Kidney (tissue), 14 donors: Measurements from ENCODE around the gene CISD1. TPM values are rescaled to one million over a fixed set of nuclear protein-coding genes. Genes with fewer than 3 reads are reported as not detected.
"Not testable (repeated sequence)": the region's sequence is repeated elsewhere in the genome, so short reads cannot be mapped to it uniquely, and the experiment has no call there.

Experiments
- DNase-seq, 5 donors: peaks; one replicate each; pipeline ENCODE4 v3.0.0-alpha.2; 2013 to 2020
- FAIRE-seq: peaks from 2 replicates; lab custom pipeline; 2012; peaks lifted over from hg19 to GRCh38; lab: Jason Lieb, UNC
- H3K27ac ChIP-seq, 2 donors: one replicate each; pipeline ENCODE4 v1.7.0; 2013; ENCODE audit warnings: low read depth in 2 of 2, low read length in 2 of 2, inconsistent platforms in 1 of 2
- H3K27me3 ChIP-seq: one replicate; pipeline ENCODE4 v1.7.1; 2013; ENCODE audit warnings: low read length, inconsistent platforms; ENCODE audit not compliant: control insufficient read depth, insufficient read depth
- H3K36me3 ChIP-seq, 3 donors: one replicate each; pipeline versions ENCODE4 v1.7.0 to v1.7.1; 2013; ENCODE audit warnings: low read length in 3 of 3, control low read depth in 1 of 3, inconsistent platforms in 1 of 3; ENCODE audit not compliant: insufficient read depth in 3 of 3, control insufficient read depth in 2 of 3
- H3K4me1 ChIP-seq, 3 donors: one replicate each; pipeline versions ENCODE4 v1.7.0 to v1.7.1; 2013; ENCODE audit warnings: low read length in 3 of 3, inconsistent platforms in 1 of 3, low read depth in 1 of 3; ENCODE audit not compliant: control insufficient read depth in 2 of 3, insufficient read depth in 2 of 3
- H3K4me3 ChIP-seq, 3 donors: one replicate each; pipeline versions ENCODE4 v1.7.0 to v1.8.1; 2013; ENCODE audit warnings: low read length in 3 of 3, control low read depth in 1 of 3, inconsistent platforms in 1 of 3
- H3K9ac ChIP-seq, 3 donors: one replicate each; pipeline versions ENCODE4 v1.7.0 to v1.7.1; 2013; ENCODE audit warnings: low read length in 3 of 3, control low read depth in 1 of 3, inconsistent platforms in 1 of 3
- H3K9me3 ChIP-seq, 3 donors: one replicate each; pipeline versions ENCODE4 v1.7.0 to v1.7.1; 2013; ENCODE audit warnings: low read length in 3 of 3, control low read depth in 1 of 3, inconsistent platforms in 1 of 3; ENCODE audit not compliant: control insufficient read depth in 2 of 3, insufficient read depth in 1 of 3
- intact Hi-C: fragments of 100-400 bp; cut with DNase I; formaldehyde crosslinking; loops from one replicate; pipeline ENCODE4 v1.11.1; 2022
- polyA plus RNA-seq: library from polyadenylated mRNA; stranded (reverse); fragments of 350-450 nt; fragmentation: Illumina TruSeq; extraction: RNeasy Lipid Tissue Mini Kit (QIAGEN cat#74804); gene quantifications from one replicate; pipeline ENCODE4 v1.2.3, GENCODE V29; 2014; ENCODE audit warnings: low read depth, low replicate concordance; ENCODE audit not compliant: insufficient read depth
- total RNA-seq: library from RNA; stranded (reverse); fragmentation: NEBNext Ultra II Directional; extraction: Animal tissue kit (Norgen Biotek cat#: 25700); gene quantifications from one replicate; pipeline ENCODE4 v1.2.1, GENCODE V29; 2021
- TF ChIP-seq, protein P1 (sequence below): IDR thresholded peaks from 3 replicates; pipeline ENCODE4 v1.5.1; 2012; ENCODE audit warnings: mild to moderate bottlenecking, moderate library complexity, borderline replicate concordance; ENCODE audit not compliant: insufficient read depth; ENCODE audit errors: extremely low read depth
- donor health status: control.
- donor health status: control.
- donor health status: control.
- donor health status: control.
- donor health status: control.
- donor health status: DM: yes; HTN: yes; CAD: no.
- donor health status: Normal renal cell carcinoma (clear cell type).

Gene CISD1
- total and polyA plus RNA-seq, 2 donors from 2014 or later = 38.0 to 216 TPM

DNA sequence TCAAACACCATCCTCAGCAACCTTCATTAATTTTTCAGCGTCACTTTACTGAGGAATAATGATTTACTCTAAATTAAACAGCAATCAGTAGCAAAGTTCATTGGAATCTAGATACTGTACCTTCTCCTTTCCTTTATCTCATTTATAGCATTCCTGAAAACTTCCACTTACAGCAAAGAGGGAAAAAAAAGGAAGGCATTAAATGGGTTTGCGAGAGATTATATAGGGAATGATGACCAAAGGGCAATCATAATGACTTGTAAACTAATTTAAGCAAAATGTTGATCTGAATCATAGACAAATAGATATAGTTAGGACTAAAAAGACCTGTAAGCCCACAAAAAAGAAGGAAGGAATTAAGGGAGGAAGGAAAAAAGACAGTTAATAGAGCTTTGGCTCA, 43.3 kb upstream of the CISD1 start:
- no peak overlapping the region for H3K4me3 ChIP-seq
- intact Hi-C loops = no loop called here
- no peak overlapping the region for H3K9ac ChIP-seq
- H3K36me3 ChIP-seq = peaks cover 0 to 2% (median 0%) of the 10 kb centered on the region in 3 donors
- DNase-seq (no peak), FAIRE-seq (no peak)
- no peaks in the 10 kb centered on the region for H3K9me3 ChIP-seq
- TF ChIP-seq, protein P1, sequence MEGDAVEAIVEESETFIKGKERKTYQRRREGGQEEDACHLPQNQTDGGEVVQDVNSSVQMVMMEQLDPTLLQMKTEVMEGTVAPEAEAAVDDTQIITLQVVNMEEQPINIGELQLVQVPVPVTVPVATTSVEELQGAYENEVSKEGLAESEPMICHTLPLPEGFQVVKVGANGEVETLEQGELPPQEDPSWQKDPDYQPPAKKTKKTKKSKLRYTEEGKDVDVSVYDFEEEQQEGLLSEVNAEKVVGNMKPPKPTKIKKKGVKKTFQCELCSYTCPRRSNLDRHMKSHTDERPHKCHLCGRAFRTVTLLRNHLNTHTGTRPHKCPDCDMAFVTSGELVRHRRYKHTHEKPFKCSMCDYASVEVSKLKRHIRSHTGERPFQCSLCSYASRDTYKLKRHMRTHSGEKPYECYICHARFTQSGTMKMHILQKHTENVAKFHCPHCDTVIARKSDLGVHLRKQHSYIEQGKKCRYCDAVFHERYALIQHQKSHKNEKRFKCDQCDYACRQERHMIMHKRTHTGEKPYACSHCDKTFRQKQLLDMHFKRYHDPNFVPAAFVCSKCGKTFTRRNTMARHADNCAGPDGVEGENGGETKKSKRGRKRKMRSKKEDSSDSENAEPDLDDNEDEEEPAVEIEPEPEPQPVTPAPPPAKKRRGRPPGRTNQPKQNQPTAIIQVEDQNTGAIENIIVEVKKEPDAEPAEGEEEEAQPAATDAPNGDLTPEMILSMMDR = no peak
- no peaks in the 10 kb centered on the region for H3K4me1 ChIP-seq
- H3K27me3 ChIP-seq = no peaks in the 10 kb centered on the region
- no peak overlapping the region for H3K27ac ChIP-seq

DNA sequence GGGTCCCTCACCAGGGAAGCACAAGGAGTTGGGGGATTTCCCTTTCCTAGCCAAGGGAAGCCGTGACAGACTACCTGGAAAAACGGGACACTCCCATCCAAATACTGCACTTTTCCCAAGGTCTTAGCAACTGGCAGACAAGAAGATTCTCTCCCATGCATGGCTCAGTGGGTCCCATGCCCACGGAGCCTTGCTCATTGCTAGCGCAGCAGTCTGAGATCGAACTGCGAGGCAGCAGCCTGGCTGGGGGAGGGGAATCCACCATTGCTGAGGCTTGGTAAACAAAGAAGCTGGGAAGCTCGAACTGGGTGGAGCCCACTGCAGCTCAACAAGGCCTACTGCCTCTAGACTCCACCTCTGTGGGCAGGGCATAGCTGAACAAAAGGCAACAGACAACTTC, 39.1 kb upstream of the CISD1 start:
- H3K4me3 ChIP-seq, intact Hi-C loops, FAIRE-seq, H3K36me3 ChIP-seq, H3K27ac ChIP-seq, H3K9me3 ChIP-seq, DNase-seq, H3K4me1 ChIP-seq, H3K9ac ChIP-seq, H3K27me3 ChIP-seq: not testable (repeated sequence)

DNA sequence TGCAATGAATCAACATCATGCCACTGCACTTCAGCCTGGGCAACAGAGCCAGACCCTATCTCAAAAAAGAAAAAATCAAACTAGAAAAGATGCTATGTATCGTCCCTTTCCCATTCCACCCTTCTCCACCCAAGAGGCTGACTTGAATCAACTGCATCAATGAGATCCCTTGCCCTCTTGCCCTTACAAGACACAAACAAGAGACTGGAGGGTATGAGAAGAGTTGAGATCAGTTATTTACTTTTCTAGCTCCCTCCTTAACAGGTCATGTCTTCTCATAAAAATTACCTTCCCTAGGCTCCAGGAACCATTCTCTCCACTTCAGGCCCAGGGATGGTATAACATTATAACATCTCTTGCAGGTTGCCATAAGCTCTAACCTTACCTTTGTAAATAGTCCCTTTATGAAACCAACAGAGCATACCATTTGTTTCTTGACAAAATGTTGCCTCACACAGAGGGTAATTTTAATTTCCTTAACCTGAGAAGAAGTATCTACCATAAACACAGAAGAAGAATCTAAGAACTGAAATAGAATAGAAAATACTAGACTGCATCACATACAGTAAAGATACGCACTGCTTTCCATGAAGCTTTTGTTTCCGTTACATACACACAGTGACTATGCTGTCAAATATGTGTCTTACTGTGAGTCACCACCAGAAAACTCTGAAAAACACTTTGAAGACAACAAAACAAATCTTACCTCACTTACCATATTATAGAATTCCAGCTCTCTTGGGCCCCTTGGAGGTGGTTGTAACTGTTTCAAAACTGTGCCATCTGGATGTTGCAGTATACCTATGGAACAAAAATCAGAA, 31.7 kb upstream of the CISD1 start:
- Histone ChIP-seq H3K27ac (no peak overlapping the region), H3K4me3 (no peak overlapping the region), H3K27me3 (no peaks in the 10 kb centered on the region), H3K9ac (no peak overlapping the region), H3K9me3 (no peaks in the 10 kb centered on the region), H3K36me3 (no peaks in the 10 kb centered on the region), H3K4me1 (no peaks in the 10 kb centered on the region)
- TF ChIP-seq, protein P1 = no peak
- intact Hi-C loops = no loop called here
- DNase-seq = no peak
- FAIRE-seq = no peak

DNA sequence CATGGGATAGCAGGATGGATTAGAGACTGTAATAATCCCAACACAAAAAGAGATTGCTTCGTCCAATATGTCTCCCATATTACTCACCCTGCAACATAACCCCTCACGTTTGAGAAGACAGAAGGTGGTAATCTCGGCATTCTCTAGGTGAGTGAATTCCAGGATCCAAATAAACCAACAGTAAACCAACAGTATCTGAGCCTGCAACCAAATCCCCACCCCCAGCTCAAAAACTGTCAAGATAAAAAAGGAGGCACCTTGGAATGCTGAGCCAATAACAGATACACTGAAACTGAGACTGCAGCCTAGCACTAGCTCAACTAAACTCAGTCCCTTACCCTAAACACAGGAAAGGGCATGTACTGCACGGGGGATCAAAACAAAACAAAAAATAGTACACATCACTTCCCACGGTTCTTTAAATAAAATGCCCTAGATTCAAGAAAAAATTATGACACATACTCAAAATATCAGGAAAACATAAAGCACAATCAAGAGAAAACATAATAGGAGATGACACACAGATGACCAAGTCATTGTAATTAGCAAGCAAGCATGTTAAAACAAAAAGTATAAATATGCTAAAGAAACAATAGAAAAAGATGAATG, 29.3 kb upstream of the CISD1 start:
- TF ChIP-seq, protein P1 = no peak
- intact Hi-C loops = no loop called here
- H3K4me1 ChIP-seq = no peaks in the 10 kb centered on the region
- no peaks in the 10 kb centered on the region for H3K9me3 ChIP-seq
- no peak overlapping the region for H3K9ac ChIP-seq
- H3K4me3 ChIP-seq = no peak overlapping the region
- DNase-seq (no peak), FAIRE-seq (no peak)
- H3K27me3 ChIP-seq = no peaks in the 10 kb centered on the region
- no peaks in the 10 kb centered on the region for H3K36me3 ChIP-seq
- no peak overlapping the region for H3K27ac ChIP-seq
